ENCODE measurements around the gene ABCB7.

The ABCB7 gene

DNA sequence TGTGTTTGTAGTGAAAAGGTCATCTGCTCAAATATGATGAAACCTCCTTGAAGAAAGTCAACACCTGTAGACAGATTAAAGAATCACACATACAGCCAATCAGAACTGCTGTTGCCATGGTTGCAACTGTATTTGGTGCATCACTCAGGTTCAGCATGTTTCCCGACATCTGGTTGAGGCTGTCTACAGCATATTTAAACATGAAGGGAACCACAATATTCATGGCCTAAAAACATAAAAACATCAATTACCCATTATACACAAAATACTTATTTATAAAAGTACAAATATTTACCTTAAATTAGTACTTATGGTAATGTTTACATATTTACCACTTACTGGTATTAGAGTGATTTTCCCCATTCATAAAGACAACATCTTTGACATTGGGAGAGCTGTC lies 79.7 kb downstream of the ABCB7 start:
- no peak for TF ChIP-seq CTCF (IDR thresholded peaks at IDR 0.05; ENCODE audit: insufficient read depth, low read length, poor library complexity, severe bottlenecking)
- no peak for DNase-seq (ENCODE audit: extremely low read depth, insufficient read length)
- H3K4me3 ChIP-seq (replicated peaks; ENCODE audit: low read depth, low read length): no peak overlapping the region
- H3K36me3 ChIP-seq (ENCODE audit: control insufficient read depth, insufficient read depth, low read length): no peaks in the 10 kb centered on the region
- no peaks in the 10 kb centered on the region for H3K27me3 ChIP-seq (replicated peaks; ENCODE audit: control insufficient read depth, insufficient read depth, low read length)

DNA sequence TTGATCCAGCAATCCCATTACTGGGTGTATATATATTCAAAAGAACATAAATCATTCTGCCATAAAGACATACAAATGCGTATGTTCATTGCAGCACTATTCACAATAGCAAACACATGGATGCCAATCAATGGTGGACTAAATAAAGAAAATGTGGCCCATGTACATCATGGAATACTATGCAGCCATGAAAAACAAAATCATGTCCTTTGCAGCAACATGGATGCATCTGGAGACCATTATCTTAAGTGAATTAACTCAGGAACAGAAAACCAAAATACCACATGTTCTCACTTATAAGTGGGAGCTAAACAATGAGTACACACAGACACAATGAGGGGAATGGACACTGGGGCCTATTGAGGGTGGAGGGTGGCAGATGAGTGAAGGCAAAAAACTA lies 81.6 kb downstream of the ABCB7 start:
- DNase-seq (ENCODE audit: extremely low read depth, insufficient read length): no peak
- H3K4me3 ChIP-seq (replicated peaks; ENCODE audit: low read depth, low read length): no peak overlapping the region
- no peak for TF ChIP-seq CTCF (IDR thresholded peaks at IDR 0.05; ENCODE audit: insufficient read depth, low read length, poor library complexity, severe bottlenecking)
- no peaks in the 10 kb centered on the region for H3K36me3 ChIP-seq (ENCODE audit: control insufficient read depth, insufficient read depth, low read length)
- no peaks in the 10 kb centered on the region for H3K27me3 ChIP-seq (replicated peaks; ENCODE audit: control insufficient read depth, insufficient read depth, low read length)

- TF ChIP-seq CTCF (IDR thresholded peaks at IDR 0.05; ENCODE audit: insufficient read depth, low read length, poor library complexity, severe bottlenecking): no peak
- no peak overlapping the region for H3K4me3 ChIP-seq (replicated peaks; ENCODE audit: low read depth, low read length)
- DNase-seq (ENCODE audit: extremely low read depth, insufficient read length): no peak
- no peaks in the 10 kb centered on the region for H3K36me3 ChIP-seq (ENCODE audit: control insufficient read depth, insufficient read depth, low read length)
- H3K27me3 ChIP-seq (replicated peaks; ENCODE audit: control insufficient read depth, insufficient read depth, low read length): no peaks in the 10 kb centered on the region
These were observed 84.7 kb downstream of the ABCB7 start for GRCh38 chrX:75071334-75071733.

GRCh38 chrX:75067931-75068330 lies 88.2 kb downstream of the ABCB7 start:
- H3K36me3 ChIP-seq (ENCODE audit: control insufficient read depth, insufficient read depth, low read length): no peaks in the 10 kb centered on the region
- no peak for TF ChIP-seq CTCF (IDR thresholded peaks at IDR 0.05; ENCODE audit: insufficient read depth, low read length, poor library complexity, severe bottlenecking)
- H3K27me3 ChIP-seq (replicated peaks; ENCODE audit: control insufficient read depth, insufficient read depth, low read length): no peaks in the 10 kb centered on the region
- H3K4me3 ChIP-seq (replicated peaks; ENCODE audit: low read depth, low read length): no peak overlapping the region
- DNase-seq (ENCODE audit: extremely low read depth, insufficient read length): no peak

DNA sequence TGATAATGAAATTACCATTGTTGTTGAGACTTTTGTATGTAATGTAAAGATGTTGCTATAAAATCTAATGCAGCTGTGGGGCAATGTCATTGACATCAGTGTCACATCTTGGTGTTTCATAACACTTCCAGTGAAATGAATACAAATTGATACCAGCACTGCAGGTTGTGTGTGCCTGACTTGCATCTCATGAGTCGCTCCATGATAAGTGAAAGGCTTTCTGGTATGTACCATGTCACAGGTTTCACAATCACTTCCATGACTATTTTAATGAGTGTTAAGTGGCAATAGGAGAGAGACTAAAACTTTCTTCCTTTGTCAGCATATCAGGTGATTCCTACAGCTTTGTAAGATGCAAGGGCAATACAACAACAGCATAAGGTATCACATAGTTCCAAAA lies 94.4 kb downstream of the ABCB7 start:
- Histone ChIP-seq H3K36me3 (ENCODE audit: control insufficient read depth, insufficient read depth, low read length) (no peaks in the 10 kb centered on the region), H3K27me3 (replicated peaks; ENCODE audit: control insufficient read depth, insufficient read depth, low read length) (no peaks in the 10 kb centered on the region), H3K4me3 (replicated peaks; ENCODE audit: low read depth, low read length) (no peak overlapping the region)
- DNase-seq (ENCODE audit: extremely low read depth, insufficient read length): no peak
- no peak for TF ChIP-seq CTCF (IDR thresholded peaks at IDR 0.05; ENCODE audit: insufficient read depth, low read length, poor library complexity, severe bottlenecking)

DNA sequence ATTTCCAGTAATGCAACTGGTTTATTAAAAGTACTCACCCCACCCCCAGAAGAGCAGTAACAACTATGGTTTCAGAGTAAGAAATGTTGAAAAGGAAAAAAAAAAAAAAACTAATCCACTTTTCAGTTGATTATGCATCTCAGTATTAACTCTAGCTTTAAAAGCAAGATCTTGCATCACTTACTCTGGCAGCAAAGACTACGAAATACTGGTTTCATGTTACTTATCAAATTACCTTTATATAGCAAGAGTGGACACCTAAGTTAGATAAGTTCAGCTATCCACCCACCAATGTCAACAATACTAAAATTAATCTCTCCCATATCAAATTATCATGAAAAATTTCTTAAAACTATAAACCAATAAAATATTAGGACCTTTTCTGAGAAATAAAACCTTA lies 105.0 kb downstream of the ABCB7 start:
- Histone ChIP-seq H3K36me3 (ENCODE audit: control insufficient read depth, insufficient read depth, low read length) (no peaks in the 10 kb centered on the region), H3K27me3 (replicated peaks; ENCODE audit: control insufficient read depth, insufficient read depth, low read length) (no peaks in the 10 kb centered on the region), H3K4me3 (replicated peaks; ENCODE audit: low read depth, low read length) (no peak overlapping the region)
- DNase-seq (ENCODE audit: extremely low read depth, insufficient read length): no peak
- no peak for TF ChIP-seq CTCF (IDR thresholded peaks at IDR 0.05; ENCODE audit: insufficient read depth, low read length, poor library complexity, severe bottlenecking)
